Chondrocyte (in vitro differentiated cells): ENCODE measurements around the gene GPN2. TPM values are rescaled to one million over a fixed set of nuclear protein-coding genes. Genes with fewer than 3 reads are reported as not detected.

Experiments used
- DNase-seq: peaks from one replicate; pipeline ENCODE4 v3.0.0; 2021; ENCODE audit warnings: mixed read lengths, low spot score
- H3K27ac Mint-ChIP-seq: one replicate; pipeline ENCODE4 v1.8.0; 2021; ENCODE audit warnings: mild to moderate bottlenecking, moderate library complexity, mixed read lengths; ENCODE audit not compliant: unreplicated experiment
- H3K27me3 Mint-ChIP-seq: 2 replicates; pipeline ENCODE4 v1.8.0; 2021; ENCODE audit warnings: low read depth, mixed read lengths
- H3K36me3 Mint-ChIP-seq: 2 replicates; pipeline ENCODE4 v1.8.0; 2021; ENCODE audit warnings: low read depth, mixed read lengths
- H3K4me1 Mint-ChIP-seq: 2 replicates; pipeline ENCODE4 v1.8.0; 2021; ENCODE audit warnings: low read depth, mild to moderate bottlenecking, mixed read lengths
- H3K4me3 Mint-ChIP-seq: one replicate; pipeline ENCODE4 v1.8.0; 2021; ENCODE audit warnings: mild to moderate bottlenecking, moderate library complexity, mixed read lengths; ENCODE audit not compliant: unreplicated experiment
- H3K9me3 Mint-ChIP-seq: 2 replicates; pipeline ENCODE4 v1.8.0; 2021; ENCODE audit warnings: low read depth, mixed read lengths
- total RNA-seq: library from RNA; stranded (reverse); gene quantifications from 3 replicates; pipeline ENCODE4 v1.2.1, GENCODE V29; 2021
- TF ChIP-seq, protein P1 (sequence below): fragments of 200-600 bp; sonication (generic); IDR thresholded peaks from 2 replicates; pipeline ENCODE4 v1.5.0; 2021; ENCODE audit warnings: antibody characterized with exemption, mild to moderate bottlenecking, moderate library complexity

Gene GPN2
- total RNA-seq, 1 donor from 2014 or later = 19.8 TPM

- H3K36me3 Mint-ChIP-seq = peaks cover 26% of the 10 kb centered on the region
- no peak overlapping the region for H3K27ac Mint-ChIP-seq
- no peak for DNase-seq
- no peak overlapping the region for H3K4me3 Mint-ChIP-seq
- H3K4me1 Mint-ChIP-seq = peaks cover 22% of the 10 kb centered on the region
- TF ChIP-seq, protein P1, sequence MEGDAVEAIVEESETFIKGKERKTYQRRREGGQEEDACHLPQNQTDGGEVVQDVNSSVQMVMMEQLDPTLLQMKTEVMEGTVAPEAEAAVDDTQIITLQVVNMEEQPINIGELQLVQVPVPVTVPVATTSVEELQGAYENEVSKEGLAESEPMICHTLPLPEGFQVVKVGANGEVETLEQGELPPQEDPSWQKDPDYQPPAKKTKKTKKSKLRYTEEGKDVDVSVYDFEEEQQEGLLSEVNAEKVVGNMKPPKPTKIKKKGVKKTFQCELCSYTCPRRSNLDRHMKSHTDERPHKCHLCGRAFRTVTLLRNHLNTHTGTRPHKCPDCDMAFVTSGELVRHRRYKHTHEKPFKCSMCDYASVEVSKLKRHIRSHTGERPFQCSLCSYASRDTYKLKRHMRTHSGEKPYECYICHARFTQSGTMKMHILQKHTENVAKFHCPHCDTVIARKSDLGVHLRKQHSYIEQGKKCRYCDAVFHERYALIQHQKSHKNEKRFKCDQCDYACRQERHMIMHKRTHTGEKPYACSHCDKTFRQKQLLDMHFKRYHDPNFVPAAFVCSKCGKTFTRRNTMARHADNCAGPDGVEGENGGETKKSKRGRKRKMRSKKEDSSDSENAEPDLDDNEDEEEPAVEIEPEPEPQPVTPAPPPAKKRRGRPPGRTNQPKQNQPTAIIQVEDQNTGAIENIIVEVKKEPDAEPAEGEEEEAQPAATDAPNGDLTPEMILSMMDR = no peak
- H3K27me3 Mint-ChIP-seq = no peaks in the 10 kb centered on the region
- H3K9me3 Mint-ChIP-seq = no peaks in the 10 kb centered on the region
These were observed 57.7 kb downstream of the GPN2 start for GRCh38 chr1:26832249-26832960.

GRCh38 chr1:26831546-26832248, 58.4 kb downstream of the GPN2 start:
- TF ChIP-seq, protein P1 = no peak
- no peaks in the 10 kb centered on the region for H3K9me3 Mint-ChIP-seq
- no peaks in the 10 kb centered on the region for H3K27me3 Mint-ChIP-seq
- H3K4me3 Mint-ChIP-seq = no peak overlapping the region
- no peak for DNase-seq
- H3K36me3 Mint-ChIP-seq = peaks cover 26% of the 10 kb centered on the region
- peaks cover 24% of the 10 kb centered on the region for H3K4me1 Mint-ChIP-seq
- H3K27ac Mint-ChIP-seq = no peak overlapping the region

- DNase-seq = no peak
- Mint-ChIP-seq H3K4me1 (peaks cover 27% of the 10 kb centered on the region), H3K36me3 (peaks cover 24% of the 10 kb centered on the region), H3K27me3 (no peaks in the 10 kb centered on the region), H3K4me3 (no peak overlapping the region), H3K27ac (no peak overlapping the region), H3K9me3 (no peaks in the 10 kb centered on the region)
- TF ChIP-seq, protein P1 = no peak
These were observed 59.0 kb downstream of the GPN2 start for GRCh38 chr1:26831059-26831458.

DNA sequence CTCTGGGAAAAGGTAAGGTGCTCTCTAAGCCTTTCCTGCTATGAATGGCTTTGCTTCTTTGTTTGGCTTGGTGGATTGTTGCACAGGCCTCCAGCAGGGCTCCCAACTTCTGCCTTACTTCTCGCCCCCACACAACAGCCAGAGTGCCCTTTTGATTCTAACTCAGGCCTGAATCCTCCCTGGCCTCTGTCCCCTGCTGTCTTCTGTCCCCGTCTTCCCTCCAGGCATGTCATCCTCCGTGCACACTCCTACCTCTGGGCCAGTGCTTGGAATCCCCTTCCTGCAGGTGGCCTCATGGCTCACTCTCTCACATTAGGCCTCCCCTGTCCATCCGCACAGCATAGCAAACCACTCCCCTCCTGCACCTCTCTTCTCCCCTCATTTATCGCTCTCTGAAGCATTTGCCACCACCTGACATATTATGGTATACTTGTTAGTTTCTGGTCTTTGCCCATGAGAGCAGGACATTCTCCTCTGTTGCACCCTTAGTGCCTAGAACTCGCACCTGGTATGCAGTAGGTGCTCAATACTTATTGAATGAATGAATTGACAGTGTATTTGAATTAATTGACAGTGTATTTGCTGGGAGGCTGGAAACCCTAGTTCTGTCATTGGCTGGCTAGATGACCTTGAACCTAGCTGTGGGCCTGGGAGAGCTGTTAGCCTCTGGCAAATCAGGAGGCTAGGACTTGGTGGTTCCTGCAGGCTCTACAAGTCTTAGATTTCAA, 60.7 kb downstream of the GPN2 start:
- no peaks in the 10 kb centered on the region for H3K27me3 Mint-ChIP-seq
- H3K9me3 Mint-ChIP-seq = no peaks in the 10 kb centered on the region
- peaks cover 31% of the 10 kb centered on the region for H3K4me1 Mint-ChIP-seq
- H3K4me3 Mint-ChIP-seq = no peak overlapping the region
- TF ChIP-seq, protein P1 = no peak
- DNase-seq = no peak
- peaks cover 15% of the 10 kb centered on the region for H3K36me3 Mint-ChIP-seq
- H3K27ac Mint-ChIP-seq = no peak overlapping the region

- no peak for DNase-seq
- peaks cover 10% of the 10 kb centered on the region for H3K36me3 Mint-ChIP-seq
- H3K9me3 Mint-ChIP-seq = no peaks in the 10 kb centered on the region
- TF ChIP-seq, protein P1 = no peak
- H3K4me1 Mint-ChIP-seq = peaks cover 31% of the 10 kb centered on the region
- no peak overlapping the region for H3K27ac Mint-ChIP-seq
- H3K4me3 Mint-ChIP-seq = no peak overlapping the region
- no peaks in the 10 kb centered on the region for H3K27me3 Mint-ChIP-seq
These were observed 61.6 kb downstream of the GPN2 start for GRCh38 chr1:26828411-26828991.
